CD14-positive monocyte (primary cell): ENCODE data around the gene LRPPRC. TPM values are rescaled to one million over a fixed set of nuclear protein-coding genes. Genes with fewer than 3 reads are reported as not detected.

Experiments
- DNase-seq, 3 donors: peaks; one replicate each; pipeline ENCODE4 v3.0.0-alpha.2; 2011 to 2022
- H2AFZ ChIP-seq: 2 replicates; pipeline ENCODE4 v1.6.0; 2012; ENCODE audit warnings: mild to moderate bottlenecking, low read depth, low read length, inconsistent platforms; ENCODE audit not compliant: insufficient read depth, poor library complexity, severe bottlenecking
- H3K27ac ChIP-seq, 2 donors: 1 replicate in 1 of 2; 2 replicates in 1 of 2; pipeline ENCODE4 v1.5.1; 2012 to 2013; ENCODE audit warnings: low read length in 2 of 2, control low read depth in 1 of 2, inconsistent platforms in 1 of 2, low read depth in 1 of 2, mild to moderate bottlenecking in 1 of 2
- H3K27me3 ChIP-seq, 2 donors: one replicate each; pipeline versions ENCODE4 v1.6.0 to v1.6.1; 2011 to 2013; ENCODE audit warnings: low read length in 2 of 2; ENCODE audit not compliant: control insufficient read depth in 2 of 2, insufficient read depth in 2 of 2
- H3K36me3 ChIP-seq, 2 donors: replicated peaks in 1 of 2; 1 replicate in 1 of 2; 2 replicates in 1 of 2; pipeline versions ENCODE4 v1.5.1 to v1.6.1; 2012 to 2013; ENCODE audit warnings: low read length in 2 of 2, control low read depth in 1 of 2, inconsistent platforms in 1 of 2, mild to moderate bottlenecking in 1 of 2; ENCODE audit not compliant: insufficient read depth in 2 of 2, control insufficient read depth in 1 of 2
- H3K4me1 ChIP-seq, 2 donors: 1 replicate in 1 of 2; 2 replicates in 1 of 2; pipeline versions ENCODE4 v1.5.1 to v1.6.1; 2012 to 2013; ENCODE audit warnings: low read length in 2 of 2, control low read depth in 1 of 2, inconsistent platforms in 1 of 2, mild to moderate bottlenecking in 1 of 2, moderate library complexity in 1 of 2; ENCODE audit not compliant: insufficient read depth in 2 of 2, control insufficient read depth in 1 of 2
- H3K4me2 ChIP-seq: replicated peaks from 2 replicates; pipeline ENCODE3; 2012; ENCODE audit warnings: low read length, moderate library complexity, mild to moderate bottlenecking; ENCODE audit not compliant: poor library complexity, severe bottlenecking; ENCODE audit errors: extremely low read depth
- H3K4me3 ChIP-seq, 3 experiments: fragments of 200-600 bp in 1 of 3; sonication (generic) in 1 of 3; replicated peaks in 1 of 3; 1 replicate in 2 of 3; 2 replicates in 1 of 3; pipeline ENCODE4 v1.5.1; 2011 to 2013; ENCODE audit warnings: low read length in 3 of 3, mild to moderate bottlenecking in 3 of 3, control low read depth in 2 of 3, low read depth in 2 of 3, inconsistent platforms in 1 of 3, moderate library complexity in 1 of 3
- H3K79me2 ChIP-seq: 2 replicates; pipeline ENCODE4 v1.6.0; 2012; ENCODE audit warnings: mild to moderate bottlenecking, control low read depth, inconsistent platforms, low read length, moderate library complexity; ENCODE audit not compliant: insufficient read depth
- H3K9ac ChIP-seq: 2 replicates; pipeline ENCODE4 v1.6.0; 2017; ENCODE audit warnings: low read length, mild to moderate bottlenecking; ENCODE audit not compliant: insufficient read depth, poor library complexity, severe bottlenecking
- H3K9me3 ChIP-seq, 2 donors: replicated peaks in 1 of 2; 1 replicate in 1 of 2; 2 replicates in 1 of 2; pipeline versions ENCODE4 v1.5.1 to v1.6.1; 2012 to 2013; ENCODE audit warnings: low read length in 2 of 2, control low read depth in 1 of 2; ENCODE audit not compliant: control insufficient read depth in 1 of 2, insufficient read depth in 1 of 2
- H4K20me1 ChIP-seq: 2 replicates; pipeline ENCODE4 v1.6.0; 2012; ENCODE audit warnings: mild to moderate bottlenecking, low read length, control low read depth, moderate library complexity; ENCODE audit not compliant: insufficient read depth
- H3K27ac Mint-ChIP-seq, 7 donors: one replicate each; pipeline ENCODE4 v1.8.0; 2020; ENCODE audit warnings: mild to moderate bottlenecking in 7 of 7, mixed read lengths in 7 of 7, moderate library complexity in 6 of 7, inconsistent platforms in 2 of 7
- H3K27me3 Mint-ChIP-seq, 3 donors: one replicate each; pipeline ENCODE4 v1.8.0; 2021 to 2022; ENCODE audit warnings: low read depth in 3 of 3, mild to moderate bottlenecking in 3 of 3, mixed read lengths in 3 of 3, moderate library complexity in 3 of 3, inconsistent platforms in 1 of 3
- H3K36me3 Mint-ChIP-seq, 2 donors: one replicate each; pipeline ENCODE4 v1.8.0; 2020; ENCODE audit warnings: mixed read lengths in 2 of 2, inconsistent platforms in 1 of 2, mild to moderate bottlenecking in 1 of 2
- H3K4me1 Mint-ChIP-seq: one replicate; pipeline ENCODE4 v1.8.0; 2020; ENCODE audit warnings: mild to moderate bottlenecking, mixed read lengths
- H3K4me3 Mint-ChIP-seq, 2 donors: one replicate each; pipeline ENCODE4 v1.8.0; 2020; ENCODE audit warnings: mild to moderate bottlenecking in 2 of 2, mixed read lengths in 2 of 2, moderate library complexity in 1 of 2
- H3K9me3 Mint-ChIP-seq, 7 donors: one replicate each; pipeline ENCODE4 v1.8.0; 2020 to 2022; ENCODE audit warnings: mixed read lengths in 7 of 7, mild to moderate bottlenecking in 6 of 7, moderate library complexity in 6 of 7, inconsistent platforms in 2 of 7
- CTCF ChIP-seq: fragments of 200-600 bp; IDR thresholded peaks from one replicate; pipeline ENCODE4 v1.8.0; 2022; ENCODE audit warnings: antibody characterized with exemption, mild to moderate bottlenecking
- WGBS: methylation state at CpG from one replicate; pipeline ENCODE4 v1.1.5; 2013; ENCODE audit warnings: missing lambda C conversion rate; ENCODE audit not compliant: insufficient coverage; 5-methylcytosine and 5-hydroxymethylcytosine counted together
- intact Hi-C, 2 donors: fragments of 100-400 bp; cut with micrococcal nuclease; formaldehyde crosslinking; loops; one replicate each; pipeline versions ENCODE4 v1.15.0 to v1.15.1; 2023
- polyA plus RNA-seq, 3 donors: library from polyadenylated mRNA; depleted of rRNA in 1 of 3; unstranded in 2 of 3; stranded (reverse) in 1 of 3; fragments of 300-500 nt in 2 of 3; fragments of >200 nt in 1 of 3; fragmentation: Illumina TruSeq in 2 of 3; gene quantifications; 1 replicate in 2 of 3; 2 replicates in 1 of 3; pipeline ENCODE4 v1.2.3, GENCODE V29; 2012 to 2021

The LRPPRC gene
- polyA plus RNA-seq, 3 donors: 15.5 to 25.0 (median 24.8) TPM

GRCh38 chr2:43882312-43882711 lies 113.5 kb downstream of the LRPPRC start:
- H4K20me1 ChIP-seq: no peaks in the 10 kb centered on the region
- Mint-ChIP-seq H3K36me3 (peaks cover 11 to 12% of the 10 kb centered on the region in 2 donors), H3K4me3 (no peak overlapping the region), H3K27ac (no peak overlapping the region), H3K9me3 (peaks cover 0 to 2% (median 0%) of the 10 kb centered on the region in 7 donors), H3K4me1 (peaks cover 2% of the 10 kb centered on the region), H3K27me3 (peaks cover 0 to 2% (median 2%) of the 10 kb centered on the region in 3 donors)
- H2AFZ ChIP-seq: no peak overlapping the region
- no peak overlapping the region for H3K4me3 ChIP-seq
- TF ChIP-seq CTCF: no peak
- H3K9ac ChIP-seq: no peak overlapping the region
- WGBS: 100% methylated on average over 1 of the region's 4 CpGs
- H3K36me3 ChIP-seq: peaks cover 7 to 9% of the 10 kb centered on the region in 2 donors
- no peaks in the 10 kb centered on the region for H3K4me1 ChIP-seq
- no peak overlapping the region for H3K4me2 ChIP-seq
- H3K27ac ChIP-seq: no peak overlapping the region
- H3K27me3 ChIP-seq: no peaks in the 10 kb centered on the region
- no peak for DNase-seq
- intact Hi-C loops: no loop called here
- H3K79me2 ChIP-seq: no peaks in the 10 kb centered on the region
- no peaks in the 10 kb centered on the region for H3K9me3 ChIP-seq

GRCh38 chr2:43880952-43881351 lies 114.8 kb downstream of the LRPPRC start:
- Histone ChIP-seq H3K9ac (no peak overlapping the region), H2AFZ (no peak overlapping the region), H3K79me2 (no peaks in the 10 kb centered on the region), H4K20me1 (no peaks in the 10 kb centered on the region), H3K27ac (no peak overlapping the region), H3K4me2 (no peak overlapping the region), H3K9me3 (no peaks in the 10 kb centered on the region), H3K36me3 (no peaks in the 10 kb centered on the region), H3K4me1 (no peaks in the 10 kb centered on the region), H3K4me3 (no peak overlapping the region), H3K27me3 (no peaks in the 10 kb centered on the region)
- H3K9me3 Mint-ChIP-seq: no peaks in the 10 kb centered on the region
- WGBS: 100% methylated on average over 3 of the region's 5 CpGs
- no peak for DNase-seq
- peaks cover 2% of the 10 kb centered on the region for H3K4me1 Mint-ChIP-seq
- TF ChIP-seq CTCF: no peak
- no peak overlapping the region for H3K4me3 Mint-ChIP-seq
- intact Hi-C loops: no loop called here
- H3K36me3 Mint-ChIP-seq: peaks cover 1% of the 10 kb centered on the region in 2 donors
- no peak overlapping the region for H3K27ac Mint-ChIP-seq
- H3K27me3 Mint-ChIP-seq: peaks cover 0 to 2% (median 2%) of the 10 kb centered on the region in 3 donors
